Left colon (tissue), 2 donors: ENCODE data around the gene U2AF1L4. TPM values are rescaled to one million over a fixed set of nuclear protein-coding genes. Genes with fewer than 3 reads are reported as not detected.

Source experiments
- ATAC-seq: fragments of 200-7000 bp; cut with Tn5 transposase; one replicate; pipeline ENCODE4 v1.9.1; 2020; ENCODE audit warnings: mild to moderate bottlenecking, moderate library complexity
- DNase-seq, 2 donors: peaks; one replicate each; pipeline ENCODE4 v3.0.0-alpha.2; 2020
- intact Hi-C, 2 donors: fragments of 100-400 bp; cut with DNase I in 1 of 2; cut with micrococcal nuclease in 1 of 2; formaldehyde crosslinking; loops; one replicate each; pipeline versions ENCODE4 v1.11.2 to v1.14.0; 2022; cut with DNase I, micrococcal nuclease
- total RNA-seq, 2 donors: library from RNA; stranded (reverse); fragmentation: NEBNext Ultra II Directional; extraction: Animal tissue kit (Norgen Biotek cat#: 25700); gene quantifications; one replicate each; pipeline ENCODE4 v1.2.1, GENCODE V29; 2021
- donor health status: DM: no; HTN: no; CAD: no.
- donor health status: DM: yes; HTN: yes; CAD: no.

The U2AF1L4 gene
- total RNA-seq, 2 donors from 2014 or later: 14.5 to 17.3 TPM

GRCh38 chr19:35748106-35749020 is 3.1 kb upstream of the U2AF1L4 start, which contains the start of gene LIN37:
Gene LIN37, plus strand, starts transcription at chr19:35748576. Its CDS starts 149 bp downstream, at chr19:35748725.
- ATAC-seq (peak; percentile 76), DNase-seq (peak; percentile 99)
- intact Hi-C loops: no loop called here

- no peak for DNase-seq
- intact Hi-C loops: no loop called here
- ATAC-seq: no peak
Observed at GRCh38 chr19:35746531-35746930, 1.3 kb upstream of the U2AF1L4 start.

DNA sequence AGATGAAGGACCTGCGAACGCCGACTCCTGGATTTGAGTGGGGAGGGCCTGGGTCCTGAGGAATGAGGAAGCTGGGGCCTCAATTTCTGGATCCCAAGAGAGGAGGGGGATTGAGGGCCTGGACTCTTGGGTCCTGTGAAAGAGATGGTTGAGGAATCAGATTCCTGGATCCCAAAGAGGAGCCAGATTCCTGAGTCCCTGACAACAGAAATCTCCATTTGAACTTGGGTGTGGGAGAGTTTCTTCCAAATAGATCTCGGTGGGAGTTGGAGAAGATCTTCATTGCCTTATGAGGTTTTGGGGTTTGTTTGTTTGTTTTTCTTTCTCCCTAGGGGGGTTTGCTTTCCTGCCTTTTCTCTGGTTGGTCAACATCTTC is 857 bp upstream of the U2AF1L4 start:
- no peak for ATAC-seq
- DNase-seq: no peak
- intact Hi-C loops: no loop called here

- intact Hi-C loops: no loop called here
- ATAC-seq (peak; percentile 69), DNase-seq (peak; percentile 96 to 97)
Observed at GRCh38 chr19:35744430-35745327, 539 bp downstream of the U2AF1L4 start.

DNA sequence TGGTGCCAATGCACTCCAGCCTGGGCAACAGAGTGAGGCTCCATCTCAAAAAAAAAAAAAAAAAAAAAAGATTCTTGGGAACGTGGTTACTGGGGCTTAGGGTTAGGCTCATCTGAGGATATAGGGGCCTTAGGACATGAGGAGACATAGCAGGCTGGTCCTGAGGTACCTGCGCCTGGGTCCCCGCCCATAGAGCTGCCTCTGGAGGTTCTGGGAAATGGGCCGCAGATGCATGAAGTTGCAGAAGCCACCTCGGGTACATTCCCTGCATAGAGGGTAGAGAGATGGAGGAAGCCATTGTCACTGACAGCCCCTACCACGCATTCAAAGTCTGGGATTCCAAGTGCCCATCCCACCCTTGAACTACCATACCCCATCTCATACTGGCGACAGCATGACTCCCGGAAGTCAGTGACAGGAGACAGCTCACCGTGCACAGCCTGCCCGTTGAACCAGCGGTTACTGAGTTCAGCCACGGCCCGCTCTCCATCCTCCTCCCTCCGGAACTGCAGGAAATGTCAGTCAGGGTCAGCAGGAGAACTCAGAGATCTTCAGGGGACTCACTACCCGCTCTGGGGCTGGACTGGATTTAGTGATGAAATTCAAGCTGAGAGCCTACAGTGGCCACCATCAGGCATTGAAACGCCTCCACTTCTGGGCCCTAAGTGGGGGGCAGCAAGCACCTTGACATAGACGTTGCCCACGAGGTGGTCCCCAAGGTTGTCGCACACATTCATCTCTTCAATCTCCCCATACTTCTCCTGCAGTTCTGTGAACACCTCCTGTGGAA is 1.4 kb downstream of the U2AF1L4 start:
- ATAC-seq (no peak), DNase-seq (no peak)
- intact Hi-C loops: no loop called here

DNA sequence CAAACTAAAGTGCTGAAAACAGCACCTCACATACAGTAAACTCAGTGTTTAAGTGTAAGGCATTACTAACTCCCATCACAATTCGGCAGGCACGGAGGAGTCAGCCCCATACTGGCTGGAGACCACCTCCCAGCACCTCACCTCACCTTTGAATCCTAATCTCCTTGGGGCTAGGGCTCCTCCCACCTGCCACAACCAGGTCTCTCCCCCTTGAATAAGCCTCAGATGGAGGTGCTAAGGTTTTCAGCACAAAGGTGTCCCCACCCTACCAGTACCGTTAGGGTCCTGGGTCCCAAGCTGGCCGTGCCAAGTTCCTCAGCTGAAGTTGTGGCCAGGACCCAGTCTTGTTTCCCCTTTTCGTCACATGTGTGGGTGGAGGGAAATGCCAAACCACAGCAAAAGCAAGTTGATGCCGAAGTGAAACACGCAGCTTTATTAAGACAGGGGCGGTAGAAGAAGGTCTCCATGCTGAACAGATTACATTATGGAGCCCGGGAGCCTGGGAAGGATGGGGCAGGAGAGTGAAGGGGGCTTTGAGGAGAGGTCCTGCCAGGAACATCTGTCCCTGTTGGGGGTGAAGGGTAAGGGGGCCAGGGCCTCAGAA is 3.0 kb downstream of the U2AF1L4 start, which contains the start of gene IGFLR1:
IGFLR1 (minus strand) TSS at position 332 of the 604 bp plus-strand sequence. CDS start 1,272 bp downstream, outside the sequence.
- DNase-seq: peak in 1 of 2 donors; percentile 53

GRCh38 chr19:35741203-35741515 is 4.1 kb downstream of the U2AF1L4 start:
- no peak for DNase-seq
- intact Hi-C loops: no loop called here
- ATAC-seq: no peak

More for the DNA sequence above, 3.0 kb downstream of the U2AF1L4 start, which contains the start of gene IGFLR1:
- intact Hi-C loops: no loop called here
- no peak for ATAC-seq

- intact Hi-C loops: no loop called here
- DNase-seq (peak; percentile 98 to 99), ATAC-seq (peak; percentile 76)
Observed at GRCh38 chr19:35740423-35741202, 4.6 kb downstream of the U2AF1L4 start.

GRCh38 chr19:35740108-35740422 is 5.2 kb downstream of the U2AF1L4 start:
- intact Hi-C loops: no loop called here
- ATAC-seq (no peak), DNase-seq (no peak)

DNA sequence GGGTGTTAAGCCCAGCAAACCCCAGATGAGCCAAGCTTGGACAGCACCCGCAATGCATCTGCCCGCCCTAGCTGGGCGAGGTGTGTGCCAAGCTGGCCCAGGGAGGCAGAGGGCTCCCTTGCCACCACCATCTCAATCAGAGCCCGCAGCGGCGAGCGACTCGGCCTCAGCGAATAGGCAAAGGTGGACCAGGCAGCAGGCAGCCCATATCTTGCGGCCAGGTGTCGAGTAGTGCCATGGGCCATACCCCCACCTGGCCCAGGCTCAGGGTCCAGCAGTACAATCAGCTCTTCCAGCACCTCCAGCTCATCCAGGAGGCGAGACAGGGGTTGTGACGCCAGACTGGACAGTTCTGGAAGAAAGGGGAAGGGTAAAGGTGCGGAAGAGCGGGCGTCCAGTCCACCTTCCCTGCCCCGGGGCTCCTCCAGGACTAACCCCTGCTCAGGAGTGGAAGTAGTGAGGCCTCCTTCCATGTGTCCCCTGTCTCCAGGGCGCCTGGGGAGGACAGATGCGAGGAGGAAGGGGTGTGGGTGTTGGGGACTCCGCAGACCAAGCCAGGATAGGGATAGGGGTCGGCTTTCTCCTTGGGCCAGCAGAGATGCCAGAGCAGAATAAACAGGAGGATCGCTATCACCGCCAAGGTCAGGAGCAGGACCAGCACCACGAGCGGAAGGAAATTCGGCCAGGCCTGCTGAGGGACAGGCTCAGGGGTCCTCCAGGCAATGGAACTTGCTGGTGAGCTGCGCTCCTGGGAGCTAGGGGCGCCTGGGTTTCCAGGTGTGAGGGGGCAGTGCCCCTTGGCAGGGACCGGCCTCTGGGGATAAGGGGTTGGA is 5.7 kb downstream of the U2AF1L4 start:
- intact Hi-C loops: no loop called here
- DNase-seq (no peak), ATAC-seq (no peak)

- DNase-seq (no peak), ATAC-seq (no peak)
- intact Hi-C loops: no loop called here
Observed at GRCh38 chr19:35738887-35739229, 6.4 kb downstream of the U2AF1L4 start.

DNA sequence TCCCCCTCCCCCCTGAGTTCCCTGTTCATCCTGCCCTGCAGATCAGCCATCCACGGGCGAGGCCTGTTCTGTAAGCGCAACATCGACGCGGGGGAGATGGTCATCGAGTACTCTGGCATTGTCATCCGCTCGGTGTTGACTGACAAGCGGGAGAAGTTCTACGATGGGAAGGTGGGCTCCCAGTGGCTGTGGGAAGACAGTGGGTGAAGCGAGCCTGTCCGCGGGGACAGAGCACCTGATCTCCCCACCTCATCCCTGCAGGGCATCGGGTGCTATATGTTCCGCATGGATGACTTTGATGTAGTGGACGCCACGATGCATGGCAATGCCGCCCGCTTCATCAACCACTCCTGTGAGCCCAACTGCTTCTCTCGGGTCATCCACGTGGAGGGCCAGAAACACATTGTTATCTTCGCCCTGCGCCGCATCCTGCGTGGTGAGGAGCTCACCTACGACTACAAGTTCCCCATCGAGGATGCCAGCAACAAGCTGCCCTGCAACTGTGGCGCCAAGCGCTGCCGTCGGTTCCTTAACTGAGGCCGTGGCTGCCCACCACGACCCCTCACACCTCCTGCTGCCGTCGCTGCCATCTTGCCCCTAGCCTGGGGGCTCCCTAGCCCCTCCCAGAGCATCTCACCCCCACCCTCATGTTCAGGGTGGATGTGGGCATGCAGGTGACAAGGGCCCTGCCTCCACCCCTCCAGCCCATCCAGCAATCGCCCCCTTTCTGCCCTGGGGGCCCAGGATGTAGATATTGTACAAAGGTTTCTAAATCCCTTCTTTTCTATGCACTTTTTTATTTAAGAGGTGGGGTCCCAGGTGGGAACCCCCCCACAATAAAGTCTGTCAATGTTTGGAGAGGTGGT is 7.0 kb downstream of the U2AF1L4 start:
- intact Hi-C loops: no loop called here
- ATAC-seq (no peak), DNase-seq (no peak)

DNA sequence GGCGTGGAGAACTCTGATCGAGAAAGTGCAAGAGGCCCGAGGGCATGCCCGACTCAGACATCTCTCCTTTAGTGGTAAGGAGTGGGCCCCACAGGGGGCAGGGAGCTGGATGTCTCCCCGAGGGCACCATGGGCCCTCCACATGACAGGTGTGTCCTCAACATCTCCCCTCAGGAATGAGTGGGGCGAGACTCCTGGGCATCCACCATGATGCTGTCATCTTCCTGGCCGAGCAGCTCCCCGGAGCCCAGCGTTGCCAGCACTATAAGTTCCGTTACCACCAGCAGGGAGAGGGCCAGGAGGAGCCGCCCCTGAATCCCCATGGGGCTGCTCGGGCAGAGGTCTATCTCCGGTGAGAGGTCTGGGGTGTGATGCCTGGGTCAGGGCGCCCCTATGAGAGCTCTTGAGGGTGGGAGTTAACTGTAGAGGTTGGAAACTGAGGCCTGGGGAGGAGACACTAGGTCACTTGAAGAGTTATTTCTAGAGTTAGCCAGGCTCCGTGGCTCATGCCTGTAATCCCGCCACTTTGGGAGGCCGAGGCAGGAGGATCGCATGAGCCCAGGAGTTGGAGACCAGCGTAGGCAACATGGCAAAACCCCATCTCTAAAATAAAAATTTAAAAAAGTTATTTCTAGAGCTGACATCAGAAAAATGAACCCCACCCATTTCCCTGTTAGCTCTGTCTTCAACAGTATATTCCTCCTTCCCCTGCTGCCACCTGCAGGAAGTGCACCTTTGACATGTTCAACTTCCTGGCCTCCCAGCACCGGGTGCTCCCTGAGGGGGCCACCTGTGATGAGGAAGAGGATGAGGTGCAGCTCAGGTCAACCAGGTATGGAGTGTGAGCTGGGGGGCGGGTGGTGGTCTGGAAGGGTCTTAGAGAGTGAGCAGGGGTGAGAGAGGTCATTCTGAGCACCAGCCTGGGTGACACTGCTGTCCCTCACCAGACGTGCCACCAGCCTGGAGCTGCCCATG is 8.0 kb downstream of the U2AF1L4 start:
- ATAC-seq (no peak), DNase-seq (no peak)
- intact Hi-C loops: no loop called here

DNA sequence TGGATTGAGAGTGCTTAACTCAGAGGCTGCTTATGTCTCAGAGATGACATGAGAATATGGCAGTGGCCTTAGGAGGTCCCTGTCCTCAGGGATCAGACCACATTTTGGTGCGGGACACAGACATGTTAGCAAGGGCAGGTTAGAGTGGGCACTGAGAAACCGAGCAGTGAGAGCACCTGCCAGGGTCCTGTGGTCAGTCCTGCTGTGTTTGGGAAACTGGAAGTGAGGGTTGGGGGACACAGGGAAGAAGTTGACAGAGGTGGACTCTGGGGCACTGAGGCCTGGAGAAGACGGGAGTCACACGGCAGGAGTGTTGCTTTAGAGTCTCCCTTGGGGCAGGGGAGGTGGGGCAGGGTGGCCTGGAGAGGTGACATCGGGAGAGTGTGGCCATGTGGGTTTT is 10.3 kb downstream of the U2AF1L4 start:
- intact Hi-C loops: no loop called here
- no peak for ATAC-seq

GRCh38 chr19:35734273-35734672 is 10.9 kb downstream of the U2AF1L4 start:
- ATAC-seq: no peak
- DNase-seq: no peak
- intact Hi-C loops: no loop called here

More for the DNA sequence above, 10.3 kb downstream of the U2AF1L4 start:
- no peak for DNase-seq
